HFFc6 (cell line): ENCODE measurements around the gene OR52W1. TPM values are rescaled to one million over a fixed set of nuclear protein-coding genes. Genes with fewer than 3 reads are reported as not detected.
"Not testable (repeated sequence)": the region's sequence is repeated elsewhere in the genome, so short reads cannot be mapped to it uniquely, and the experiment has no call there.

Experiments used
- DNase-seq: peaks from one replicate; pipeline ENCODE4 v3.0.0-alpha.2; 2018
- H3K27ac Mint-ChIP-seq: 2 replicates; pipeline ENCODE4 v1.8.0; 2020; ENCODE audit warnings: mild to moderate bottlenecking, mixed read lengths
- H3K27me3 Mint-ChIP-seq: 2 replicates; pipeline ENCODE4 v1.8.0; 2021; ENCODE audit warnings: mild to moderate bottlenecking, moderate library complexity, mixed read lengths; ENCODE audit not compliant: insufficient read depth
- H3K36me3 Mint-ChIP-seq: 2 replicates; pipeline ENCODE4 v1.8.0; 2021; ENCODE audit warnings: low read depth, mixed read lengths
- H3K4me1 Mint-ChIP-seq: 2 replicates; pipeline ENCODE4 v1.8.0; 2020; ENCODE audit warnings: low read depth, mixed read lengths
- H3K4me3 Mint-ChIP-seq: 2 replicates; pipeline ENCODE4 v1.8.0; 2020; ENCODE audit warnings: mild to moderate bottlenecking, moderate library complexity, mixed read lengths
- H3K9me3 Mint-ChIP-seq: 2 replicates; pipeline ENCODE4 v1.8.0; 2020; ENCODE audit warnings: mild to moderate bottlenecking, mixed read lengths
- CTCF ChIP-seq: fragments of 200-600 bp; sonication (generic); IDR thresholded peaks from 2 replicates; pipeline ENCODE4 v1.5.0; 2021; ENCODE audit warnings: antibody characterized with exemption, mild to moderate bottlenecking
- total RNA-seq, 6 experiments: library from RNA; stranded (reverse); fragmentation: NEBNext Ultra II Directional; extraction: Animal tissue kit (Norgen Biotek cat#: 25700); gene quantifications; 2 replicates in 1 of 6; 3 replicates in 5 of 6; pipeline ENCODE4 v1.2.3, GENCODE V29; 2021

The OR52W1 gene
- total RNA-seq, 6 experiments from 2014 or later: not detected

GRCh38 chr11:6245536-6245935 lies 46.5 kb downstream of the OR52W1 start:
- peaks cover 9% of the 10 kb centered on the region; the same call in 1 of the 2 replicates for H3K4me1 Mint-ChIP-seq
- H3K27ac Mint-ChIP-seq: no peak overlapping the region
- H3K27me3 Mint-ChIP-seq: peaks cover 5% of the 10 kb centered on the region
- H3K4me3 Mint-ChIP-seq: no peak overlapping the region
- no peaks in the 10 kb centered on the region for H3K36me3 Mint-ChIP-seq
- no peak for DNase-seq
- no peaks in the 10 kb centered on the region for H3K9me3 Mint-ChIP-seq
- no peak for TF ChIP-seq CTCF

- DNase-seq: no peak
- Mint-ChIP-seq H3K9me3 (no peaks in the 10 kb centered on the region), H3K36me3 (no peaks in the 10 kb centered on the region), H3K4me1 (peaks cover 9% of the 10 kb centered on the region; the same call in 1 of the 2 replicates), H3K27ac (no peak overlapping the region), H3K4me3 (no peak overlapping the region), H3K27me3 (peaks cover 1% of the 10 kb centered on the region; the same call in 1 of the 2 replicates)
- no peak for TF ChIP-seq CTCF
Measured at GRCh38 chr11:6248248-6248647, 49.2 kb downstream of the OR52W1 start.

GRCh38 chr11:6248897-6249296 lies 49.9 kb downstream of the OR52W1 start:
- H3K36me3 Mint-ChIP-seq, H3K27me3 Mint-ChIP-seq, H3K9me3 Mint-ChIP-seq, H3K4me3 Mint-ChIP-seq, H3K27ac Mint-ChIP-seq, DNase-seq, H3K4me1 Mint-ChIP-seq: not testable (repeated sequence)

Other genes with a start within 250 kb of the OR52W1 start
- gene OR56A5, start 230.7 kb upstream of the OR52W1 start, total RNA-seq: not detected
- gene OR52L1, start 212.2 kb upstream of the OR52W1 start, total RNA-seq: not detected
- not detected for gene OR56A4, start 192.3 kb upstream of the OR52W1 start, total RNA-seq
- gene OR56A1, start 168.5 kb upstream of the OR52W1 start, total RNA-seq: not detected
- not detected for gene OR56B4, start 91.5 kb upstream of the OR52W1 start, total RNA-seq
- not detected for gene OR52B2, start 28.9 kb upstream of the OR52W1 start, total RNA-seq
- gene C11orf42, start 6.3 kb downstream of the OR52W1 start, total RNA-seq: not detected
- gene FHIP1B, start 35.4 kb downstream of the OR52W1 start, total RNA-seq: 10 to 100 TPM; 12.7 to 15.6 (median 14.7) TPM
- gene CNGA4, start 39.9 kb downstream of the OR52W1 start, total RNA-seq: not detected
- not detected for gene CCKBR, start 60.6 kb downstream of the OR52W1 start, total RNA-seq
- gene CAVIN3, start 121.3 kb downstream of the OR52W1 start, total RNA-seq: 100 to 1,000 TPM; 140 to 235 (median 203) TPM
- 100 to 1,000 TPM; 117 to 145 (median 123) TPM for gene SMPD1, start 191.2 kb downstream of the OR52W1 start, total RNA-seq
- gene APBB1, start 219.9 kb downstream of the OR52W1 start, total RNA-seq: 10 to 100 TPM; 32.3 to 38.7 (median 35.4) TPM
- gene HPX, start 241.8 kb downstream of the OR52W1 start, total RNA-seq: under 1 TPM; 0.29 to 0.76 (median 0.55) TPM